Stimulated activated CD4-positive, alpha-beta T cell treated with anti-CD3 and anti-CD28 coated beads, Interleukin-4, amount 100 ng/mL, for 24 hours (primary cell): ENCODE data around the gene VEZF1.

Experiments used
- DNase-seq: peaks from one replicate; pipeline ENCODE4 v3.0.0-alpha.2; 2020

The VEZF1 gene

GRCh38 chr17:57987581-57988300 is at the start of gene VEZF1:
Gene VEZF1 (minus strand): TSS chr17:57988254. CDS start chr17:57988111, 143 bp downstream.
- DNase-seq: peak; percentile 80

DNA sequence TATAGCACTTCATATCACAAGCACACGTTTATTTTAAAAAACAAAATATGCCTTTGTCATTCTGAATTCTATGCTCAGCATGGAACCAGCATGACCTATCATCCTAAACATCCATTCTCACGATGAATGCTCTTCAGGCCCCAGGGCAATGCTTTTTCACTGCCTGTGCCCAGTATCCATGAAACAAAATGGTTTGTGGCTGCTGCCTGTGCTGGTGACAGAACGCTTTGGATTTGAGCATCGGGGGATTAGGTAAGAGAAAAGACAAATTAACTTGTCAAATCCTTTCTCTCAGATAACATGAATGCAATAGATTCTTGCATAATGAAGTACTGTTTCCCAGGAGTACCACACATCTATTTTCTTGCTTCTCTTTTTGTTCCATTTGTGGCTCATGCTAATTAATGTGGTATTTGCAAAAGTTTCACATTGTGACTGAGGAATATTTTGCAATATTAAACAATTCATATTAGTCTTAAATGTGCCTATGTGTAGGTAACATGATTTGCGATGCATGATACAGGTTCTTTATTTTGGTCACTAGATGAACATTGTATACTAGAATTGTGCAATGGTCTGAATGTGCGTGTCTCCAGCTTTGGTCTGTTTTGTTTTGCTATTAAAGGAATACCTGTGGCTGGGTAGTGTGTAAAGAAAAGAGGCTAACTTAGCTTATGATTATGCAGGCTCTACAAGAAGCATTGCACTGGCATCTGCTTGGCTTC is 44.8 kb upstream of the VEZF1 start:
- DNase-seq: no peak

- no peak for DNase-seq
Observed at GRCh38 chr17:58028578-58028977, 40.5 kb upstream of the VEZF1 start.

- DNase-seq: no peak
Observed at GRCh38 chr17:58020401-58020800, 32.3 kb upstream of the VEZF1 start.

GRCh38 chr17:58019521-58019920 is 31.5 kb upstream of the VEZF1 start:
- DNase-seq: no peak

- DNase-seq: no peak
Observed at GRCh38 chr17:58019039-58019438, 31.0 kb upstream of the VEZF1 start.

- no peak for DNase-seq
Observed at GRCh38 chr17:58010067-58010799, 22.2 kb upstream of the VEZF1 start.

DNA sequence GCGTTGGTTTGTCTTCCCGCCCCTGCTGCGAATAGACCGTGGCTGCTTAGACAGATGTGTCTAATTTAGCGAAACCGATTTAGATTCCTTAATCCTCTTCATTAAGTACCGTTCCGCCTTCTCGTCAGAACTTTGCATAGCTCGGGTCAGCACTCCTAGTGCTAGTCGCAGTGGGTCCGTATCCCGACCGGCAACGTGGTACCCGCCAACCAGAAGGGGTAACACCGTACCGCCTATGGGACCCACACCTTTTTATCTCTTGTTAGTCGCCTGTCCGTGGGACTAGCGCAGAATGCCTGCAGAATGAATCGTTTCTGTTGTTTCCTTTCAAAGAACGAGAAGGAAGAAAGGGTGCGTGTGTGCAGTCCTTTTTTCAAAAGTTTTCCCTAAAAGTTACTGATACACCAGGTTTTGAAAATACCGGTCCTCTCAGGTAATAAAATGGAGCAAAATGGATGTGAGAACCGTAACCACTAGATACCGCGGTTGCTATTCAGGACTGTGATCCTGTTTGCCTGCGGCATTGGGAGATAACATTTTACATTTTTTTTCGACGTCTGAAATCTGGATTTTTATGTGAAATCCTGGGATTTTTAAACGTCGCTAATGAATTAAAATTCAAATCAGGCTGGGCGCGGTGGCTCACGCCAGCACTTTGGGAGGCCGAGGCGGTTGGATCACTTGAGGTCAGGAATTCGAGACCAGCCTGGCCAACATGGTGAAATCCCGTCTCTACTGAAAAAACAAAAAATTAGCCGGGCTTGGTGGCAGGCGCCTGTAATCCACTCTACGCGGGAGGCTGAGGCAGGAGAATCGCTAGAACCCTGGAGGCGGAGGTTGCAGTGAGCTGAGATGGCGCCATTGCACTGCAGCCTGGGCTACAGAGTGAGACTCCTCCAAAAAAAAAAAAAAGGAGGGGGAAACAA is 20.0 kb upstream of the VEZF1 start:
- DNase-seq: no peak

DNA sequence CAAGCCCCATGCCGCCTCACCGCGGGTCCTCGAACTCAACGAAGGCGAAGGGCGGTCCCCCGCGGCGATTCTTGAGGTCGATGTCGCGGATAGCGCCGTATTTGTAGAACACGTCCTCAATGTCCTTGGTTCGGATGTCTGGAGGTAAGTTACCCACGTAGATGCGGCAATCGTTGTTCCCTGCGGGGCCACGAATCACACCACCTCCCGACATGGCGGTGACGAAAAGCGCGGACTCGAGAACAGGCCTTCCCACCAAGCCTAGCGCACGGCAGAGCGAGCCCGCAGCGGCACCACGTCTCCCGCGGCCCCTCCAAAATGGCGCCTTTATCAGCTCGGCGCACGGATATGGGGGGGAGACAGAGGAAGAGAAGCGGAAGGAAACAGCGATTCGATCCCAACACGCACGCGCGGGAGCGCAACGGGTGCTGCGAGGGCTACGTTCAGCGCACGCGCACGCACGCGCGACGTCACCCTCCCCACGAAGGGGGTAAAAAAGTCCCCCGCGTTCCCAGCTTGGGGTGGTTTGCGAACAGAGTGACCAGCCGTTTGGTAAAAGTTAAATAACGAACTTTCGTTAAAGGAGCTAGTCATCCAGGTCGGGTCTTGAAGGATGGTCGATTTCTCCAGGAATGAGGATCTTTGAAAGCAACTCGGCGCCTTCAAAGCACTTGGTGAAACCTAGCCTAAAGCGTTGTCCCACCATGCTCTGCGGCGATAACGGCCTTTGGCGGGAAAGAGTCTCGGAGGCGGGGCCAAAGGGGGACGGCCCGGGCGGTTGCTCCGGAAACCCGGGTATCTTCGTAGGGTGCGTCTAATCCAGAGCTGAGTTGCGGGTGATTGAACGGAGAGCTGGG is 19.1 kb upstream of the VEZF1 start, which contains the start of gene SRSF1:
SRSF1 (minus strand) TSS at position 323 of the 857 bp plus-strand sequence; CDS start at position 214, 109 bp downstream.
- DNase-seq: peak; percentile 98

DNA sequence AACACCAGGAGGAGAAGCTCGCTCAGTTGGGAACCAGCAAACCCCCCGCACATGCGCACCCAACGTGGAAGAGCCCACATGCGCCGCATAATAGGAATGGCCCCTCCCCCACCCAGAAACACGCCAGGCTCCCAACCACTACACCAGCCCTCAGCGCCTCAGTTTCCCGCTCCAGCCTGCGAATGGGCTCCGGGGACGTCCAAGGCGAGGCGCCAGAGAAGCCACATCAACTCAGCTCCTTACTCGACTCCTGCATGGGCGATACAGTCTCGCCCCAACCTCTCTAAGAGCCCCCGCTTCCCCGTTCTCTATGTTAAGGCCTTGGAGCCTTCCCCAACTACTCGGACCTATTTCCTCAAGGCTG is 18.5 kb upstream of the VEZF1 start:
- peak; percentile 77 for DNase-seq

- no peak for DNase-seq
Observed at GRCh38 chr17:58005728-58006559, 17.9 kb upstream of the VEZF1 start.

DNA sequence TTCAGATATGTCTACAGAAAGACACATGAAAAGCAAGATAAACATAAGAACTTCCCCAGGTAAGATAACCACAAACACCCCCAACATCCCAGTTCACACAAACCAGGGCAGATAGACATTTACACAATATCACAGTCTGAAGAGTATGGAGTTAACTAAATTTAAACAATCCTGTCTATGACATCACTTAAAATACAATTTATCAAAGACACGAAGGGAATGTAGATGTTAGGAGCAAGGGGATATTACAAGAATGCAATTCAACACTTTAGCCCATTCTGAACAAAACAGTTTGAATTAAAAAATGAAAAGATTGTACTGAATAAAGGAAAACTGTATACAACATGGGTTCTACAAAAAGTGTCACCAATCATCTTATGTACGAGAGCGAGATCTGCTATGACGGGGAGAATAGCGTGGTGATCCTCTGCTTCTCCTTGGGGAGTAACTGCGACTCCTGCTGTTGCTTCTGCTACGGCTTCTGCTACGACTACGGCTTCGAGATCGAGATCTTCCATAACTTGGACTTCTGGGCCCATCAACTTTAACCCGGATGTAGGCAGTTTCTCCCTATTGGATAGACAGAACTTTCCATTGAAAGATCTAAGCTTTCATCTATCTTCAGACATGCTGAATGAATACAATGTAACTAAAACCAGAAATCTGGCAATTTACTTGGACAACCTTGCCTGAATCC is 17.1 kb upstream of the VEZF1 start:
- DNase-seq: no peak

GRCh38 chr17:58004060-58004459 is 16.0 kb upstream of the VEZF1 start:
- no peak for DNase-seq

- DNase-seq: no peak
Observed at GRCh38 chr17:58002973-58003372, 14.9 kb upstream of the VEZF1 start.

- no peak for DNase-seq
Observed at GRCh38 chr17:58002154-58002948, 14.3 kb upstream of the VEZF1 start.

- DNase-seq: no peak
Observed at GRCh38 chr17:58001461-58002124, 13.5 kb upstream of the VEZF1 start.

GRCh38 chr17:57999496-58000017 is 11.5 kb upstream of the VEZF1 start:
- DNase-seq: no peak

GRCh38 chr17:57999010-57999495 is 11.0 kb upstream of the VEZF1 start:
- no peak for DNase-seq
